Neural progenitor cell (in vitro differentiated cells): ENCODE measurements around the gene SLC2A11. TPM values are rescaled to one million over a fixed set of nuclear protein-coding genes. Genes with fewer than 3 reads are reported as not detected.

ENCODE experiments used
- DNase-seq: peaks from one replicate; pipeline ENCODE4 v3.0.0-alpha.2; 2016; ENCODE audit warnings: low spot score
- H2AFZ ChIP-seq: fragments of 200-600 bp; sonication (generic); replicated peaks from 2 replicates; pipeline ENCODE4 v1.6.1; 2016; ENCODE audit warnings: antibody characterized with exemption
- H3F3A ChIP-seq: fragments of 200-600 bp; sonication (generic); 2 replicates; pipeline ENCODE4 v1.6.1; 2016; ENCODE audit warnings: antibody characterized with exemption, low read depth
- H3K27ac ChIP-seq: fragments of 200-600 bp; sonication (generic); 2 replicates; pipeline ENCODE4 v1.5.1; 2016; ENCODE audit warnings: mild to moderate bottlenecking
- H3K27me3 ChIP-seq: fragments of 200-600 bp; sonication (generic); 2 replicates; pipeline ENCODE4 v1.6.1; 2016; ENCODE audit warnings: mild to moderate bottlenecking, moderate library complexity
- H3K36me3 ChIP-seq: fragments of 200-600 bp; sonication (generic); 2 replicates; pipeline ENCODE4 v1.5.1; 2016
- H3K4me1 ChIP-seq: fragments of 200-600 bp; sonication (generic); 2 replicates; pipeline ENCODE4 v1.6.1; 2016; ENCODE audit warnings: mixed run types
- H3K4me2 ChIP-seq: fragments of 200-600 bp; sonication (generic); 2 replicates; pipeline ENCODE4 v1.6.1; 2016
- H3K4me3 ChIP-seq: fragments of 200-600 bp; sonication (generic); 2 replicates; pipeline ENCODE4 v1.5.1; 2016
- H3K79me2 ChIP-seq: fragments of 200-600 bp; sonication (generic); 2 replicates; pipeline ENCODE4 v1.6.1; 2016; ENCODE audit warnings: low read depth
- H3K9ac ChIP-seq: fragments of 200-600 bp; sonication (generic); 2 replicates; pipeline ENCODE4 v1.6.1; 2016
- H3K9me3 ChIP-seq: fragments of 200-600 bp; sonication (generic); 2 replicates; pipeline ENCODE4 v1.5.1; 2016; ENCODE audit warnings: low read depth
- H4K20me1 ChIP-seq: fragments of 200-600 bp; sonication (generic); 2 replicates; pipeline ENCODE4 v1.6.1; 2016; ENCODE audit warnings: low read depth
- H3K27ac Mint-ChIP-seq: 3 replicates; pipeline ENCODE4 v1.8.0; 2021; ENCODE audit warnings: mixed read lengths
- H3K27me3 Mint-ChIP-seq: 2 replicates; pipeline ENCODE4 v1.8.0; 2022; ENCODE audit warnings: low read depth, mild to moderate bottlenecking, inconsistent platforms, moderate library complexity, mixed read lengths; ENCODE audit not compliant: insufficient read depth
- H3K36me3 Mint-ChIP-seq: 3 replicates; pipeline ENCODE4 v1.8.0; 2021; ENCODE audit warnings: mixed read lengths
- H3K4me1 Mint-ChIP-seq: 3 replicates; pipeline ENCODE4 v1.8.0; 2021; ENCODE audit warnings: mixed read lengths
- H3K4me3 Mint-ChIP-seq: 3 replicates; pipeline ENCODE4 v1.8.0; 2021; ENCODE audit warnings: mild to moderate bottlenecking, moderate library complexity, mixed read lengths
- H3K9me3 Mint-ChIP-seq: 3 replicates; pipeline ENCODE4 v1.8.0; 2020; ENCODE audit warnings: mixed read lengths
- CTCF ChIP-seq: fragments of 200-600 bp; sonication (generic); IDR thresholded peaks from 2 replicates; pipeline ENCODE4 v1.5.1; 2017; ENCODE audit warnings: antibody characterized with exemption, mild to moderate bottlenecking
- EZH2 ChIP-seq: fragments of 200-600 bp; sonication (generic); IDR thresholded peaks from 2 replicates; pipeline ENCODE4 v1.6.1; 2017; ENCODE audit warnings: antibody characterized with exemption, mild to moderate bottlenecking, moderate library complexity
- EZH2phosphoT487 ChIP-seq: fragments of 200-600 bp; sonication (generic); IDR thresholded peaks from 2 replicates; pipeline ENCODE4 v1.6.1; 2017; ENCODE audit warnings: antibody characterized with exemption
- total RNA-seq: library from RNA; depleted of rRNA; stranded (reverse); fragments of >200 nt; gene quantifications from 2 replicates; pipeline ENCODE4 v1.2.3, GENCODE V29; 2015; ENCODE audit warnings: low replicate concordance

Gene SLC2A11
- total RNA-seq, 1 donor from 2014 or later, result 3.8 TPM

GRCh38 chr22:23889620-23890019, 31.9 kb downstream of the SLC2A11 start:
- Histone ChIP-seq H3K27me3 (no peaks in the 10 kb centered on the region), H3K79me2 (peaks cover 3% of the 10 kb centered on the region), H2AFZ (no peak overlapping the region), H3K4me1 (peaks cover 14% of the 10 kb centered on the region), H3K4me3 (no peak overlapping the region), H3F3A (peaks cover 24% of the 10 kb centered on the region), H3K27ac (no peak overlapping the region), H3K4me2 (no peak overlapping the region), H3K9me3 (no peaks in the 10 kb centered on the region), H3K36me3 (no peaks in the 10 kb centered on the region), H4K20me1 (no peaks in the 10 kb centered on the region), H3K9ac (no peak overlapping the region)
- peaks cover 19% of the 10 kb centered on the region for H3K4me1 Mint-ChIP-seq
- peaks cover 15% of the 10 kb centered on the region for H3K36me3 Mint-ChIP-seq
- H3K27me3 Mint-ChIP-seq, result peaks cover 15% of the 10 kb centered on the region
- peaks cover 5% of the 10 kb centered on the region for H3K9me3 Mint-ChIP-seq
- H3K27ac Mint-ChIP-seq, result no peak overlapping the region
- DNase-seq, result no peak
- TF ChIP-seq EZH2 (no peak), CTCF (no peak), EZH2phosphoT487 (no peak)
- no peak overlapping the region for H3K4me3 Mint-ChIP-seq

- Histone ChIP-seq H3K4me2 (no peak overlapping the region), H3F3A (peaks cover 41% of the 10 kb centered on the region), H4K20me1 (peaks cover 18% of the 10 kb centered on the region), H3K27me3 (no peaks in the 10 kb centered on the region), H3K9ac (no peak overlapping the region), H3K27ac (no peak overlapping the region), H3K79me2 (peaks cover 25% of the 10 kb centered on the region), H3K4me1 (peaks cover 23% of the 10 kb centered on the region), H3K36me3 (no peaks in the 10 kb centered on the region), H3K4me3 (no peak overlapping the region), H2AFZ (no peak overlapping the region), H3K9me3 (no peaks in the 10 kb centered on the region)
- peaks cover 12% of the 10 kb centered on the region for H3K36me3 Mint-ChIP-seq
- peaks cover 29% of the 10 kb centered on the region for H3K4me1 Mint-ChIP-seq
- DNase-seq, result no peak
- peaks cover 16% of the 10 kb centered on the region for H3K27me3 Mint-ChIP-seq
- no peak overlapping the region for H3K27ac Mint-ChIP-seq
- no peak overlapping the region for H3K4me3 Mint-ChIP-seq
- TF ChIP-seq EZH2, result no peak
- TF ChIP-seq EZH2phosphoT487, result no peak
- TF ChIP-seq CTCF, result no peak
- H3K9me3 Mint-ChIP-seq, result peaks cover 5% of the 10 kb centered on the region
These were observed 34.1 kb downstream of the SLC2A11 start for GRCh38 chr22:23891726-23892125.

- peak overlapping the region; percentile 43 for H3K27ac Mint-ChIP-seq
- no peak overlapping the region for H3K4me3 ChIP-seq
- H3K4me2 ChIP-seq, result no peak overlapping the region
- peaks cover 13% of the 10 kb centered on the region for H3K36me3 Mint-ChIP-seq
- peaks cover 41% of the 10 kb centered on the region for H3F3A ChIP-seq
- peak overlapping the region; percentile 94 for H3K4me3 Mint-ChIP-seq
- no peak overlapping the region for H3K9ac ChIP-seq
- H3K9me3 Mint-ChIP-seq, result peaks cover 5% of the 10 kb centered on the region
- peaks cover 22% of the 10 kb centered on the region for H4K20me1 ChIP-seq
- peaks cover 16% of the 10 kb centered on the region for H3K27me3 Mint-ChIP-seq
- H3K9me3 ChIP-seq, result no peaks in the 10 kb centered on the region
- H2AFZ ChIP-seq, result no peak overlapping the region
- no peak overlapping the region for H3K27ac ChIP-seq
- no peaks in the 10 kb centered on the region for H3K36me3 ChIP-seq
- H3K79me2 ChIP-seq, result peaks cover 27% of the 10 kb centered on the region
- no peak for TF ChIP-seq CTCF
- TF ChIP-seq EZH2, result no peak
- no peak for TF ChIP-seq EZH2phosphoT487
- no peaks in the 10 kb centered on the region for H3K27me3 ChIP-seq
- H3K4me1 Mint-ChIP-seq, result peaks cover 31% of the 10 kb centered on the region
- DNase-seq, result no peak
- peaks cover 23% of the 10 kb centered on the region for H3K4me1 ChIP-seq
These were observed 34.5 kb downstream of the SLC2A11 start for GRCh38 chr22:23892130-23892529.
